Endothelial cell (in vitro differentiated cells): ENCODE results near the gene PGBD1. TPM values are rescaled to one million over a fixed set of nuclear protein-coding genes. Genes with fewer than 3 reads are reported as not detected.
A peak's percentile ranks its signal among the peaks of the same experiment; 100 is the strongest.

Experiments used
- DNase-seq: peaks from one replicate; pipeline ENCODE4 v3.0.0; 2021; ENCODE audit warnings: low spot score
- H3K27ac Mint-ChIP-seq: one replicate; pipeline ENCODE4 v1.8.0; 2021; ENCODE audit warnings: mixed read lengths, inconsistent platforms; ENCODE audit not compliant: unreplicated experiment
- H3K27me3 Mint-ChIP-seq: one replicate; pipeline ENCODE4 v1.8.0; 2021; ENCODE audit warnings: mild to moderate bottlenecking, moderate library complexity, mixed read lengths, inconsistent platforms; ENCODE audit not compliant: unreplicated experiment
- H3K36me3 Mint-ChIP-seq: one replicate; pipeline ENCODE4 v1.8.0; 2021; ENCODE audit warnings: mild to moderate bottlenecking, low read depth, mixed read lengths, inconsistent platforms; ENCODE audit not compliant: unreplicated experiment
- H3K4me1 Mint-ChIP-seq: one replicate; pipeline ENCODE4 v1.8.0; 2021; ENCODE audit warnings: mild to moderate bottlenecking, mixed read lengths, inconsistent platforms; ENCODE audit not compliant: unreplicated experiment
- H3K4me3 Mint-ChIP-seq: one replicate; pipeline ENCODE4 v1.8.0; 2021; ENCODE audit warnings: mild to moderate bottlenecking, mixed read lengths, inconsistent platforms; ENCODE audit not compliant: unreplicated experiment
- H3K9me3 Mint-ChIP-seq: one replicate; pipeline ENCODE4 v1.8.0; 2021; ENCODE audit warnings: mixed read lengths, inconsistent platforms; ENCODE audit not compliant: unreplicated experiment
- CTCF ChIP-seq: fragments of 200-600 bp; sonication (generic); IDR thresholded peaks from one replicate; pipeline ENCODE4 v1.5.0; 2021; ENCODE audit warnings: antibody characterized with exemption; ENCODE audit not compliant: unreplicated experiment
- total RNA-seq: library from RNA; stranded (reverse); fragmentation: NEBNext Ultra II Directional; extraction: Animal tissue kit (Norgen Biotek cat#: 25700); gene quantifications from one replicate; pipeline ENCODE4 v1.2.1, GENCODE V29; 2021; ENCODE audit not compliant: unreplicated experiment

The PGBD1 gene
- total RNA-seq, 1 donor from 2014 or later, result 9.7 TPM

GRCh38 chr6:28335564-28336283 is 54.4 kb downstream of the PGBD1 start, which contains the start of gene ZSCAN31:
ZSCAN31 (minus strand) TSS chr6:28336148; CDS start chr6:28329683, 6,465 bp downstream.
- H3K9me3 Mint-ChIP-seq, result no peaks in the 10 kb centered on the region
- no peaks in the 10 kb centered on the region for H3K27me3 Mint-ChIP-seq
- TF ChIP-seq CTCF, result no peak
- no peak within 1 kb of the TSS for H3K4me3 Mint-ChIP-seq
- H3K36me3 Mint-ChIP-seq, result no peaks in the 10 kb centered on the region
- peaks cover 11% of the 10 kb centered on the region for H3K4me1 Mint-ChIP-seq
- H3K27ac Mint-ChIP-seq, result no peak within 1 kb of the TSS
- DNase-seq, result peak; percentile 82

- no peaks in the 10 kb centered on the region for H3K27me3 Mint-ChIP-seq
- no peaks in the 10 kb centered on the region for H3K9me3 Mint-ChIP-seq
- no peak overlapping the region for H3K27ac Mint-ChIP-seq
- no peak overlapping the region for H3K4me3 Mint-ChIP-seq
- no peak for DNase-seq
- H3K36me3 Mint-ChIP-seq, result no peaks in the 10 kb centered on the region
- peaks cover 11% of the 10 kb centered on the region for H3K4me1 Mint-ChIP-seq
- TF ChIP-seq CTCF, result no peak
These were observed 55.1 kb downstream of the PGBD1 start for GRCh38 chr6:28336284-28337120.

- Mint-ChIP-seq H3K9me3 (no peaks in the 10 kb centered on the region), H3K4me1 (peaks cover 11% of the 10 kb centered on the region), H3K4me3 (no peak overlapping the region), H3K27me3 (no peaks in the 10 kb centered on the region), H3K27ac (no peak overlapping the region), H3K36me3 (no peaks in the 10 kb centered on the region)
- no peak for TF ChIP-seq CTCF
- DNase-seq, result no peak
These were observed 55.7 kb downstream of the PGBD1 start for GRCh38 chr6:28337121-28337520.

- Mint-ChIP-seq H3K4me1 (no peaks in the 10 kb centered on the region), H3K36me3 (no peaks in the 10 kb centered on the region), H3K27ac (no peak overlapping the region), H3K27me3 (no peaks in the 10 kb centered on the region), H3K4me3 (no peak overlapping the region), H3K9me3 (no peaks in the 10 kb centered on the region)
- DNase-seq, result no peak
- no peak for TF ChIP-seq CTCF
These were observed 59.1 kb downstream of the PGBD1 start for GRCh38 chr6:28340310-28341095.
